CD4-positive, alpha-beta T cell treated with Interferon alpha-2 for 1 hour (primary cell): ENCODE measurements around the gene SLC38A10.
"Not testable (repeated sequence)": the region's sequence is repeated elsewhere in the genome, so short reads cannot be mapped to it uniquely, and the experiment has no call there.

Source experiments
- DNase-seq, 2 donors: peaks; one replicate each; pipeline ENCODE4 v3.0.0-alpha.2; 2020 to 2022

The SLC38A10 gene

GRCh38 chr17:81238815-81239713 is 56.0 kb downstream of the SLC38A10 start, which contains the start of the genes NDUFAF8 and TEPSIN:
TSS of gene NDUFAF8 (plus strand) at chr17:81239318. CDS start at chr17:81239364, 46 bp downstream.
TSS of gene TEPSIN (minus strand) at chr17:81239055. CDS start at chr17:81239033, 22 bp downstream.
- peak; percentile 97 to 98 for DNase-seq

GRCh38 chr17:81238490-81238814 is 56.7 kb downstream of the SLC38A10 start:
- no peak for DNase-seq

GRCh38 chr17:81237591-81238489 is 57.3 kb downstream of the SLC38A10 start:
- DNase-seq: no peak

DNA sequence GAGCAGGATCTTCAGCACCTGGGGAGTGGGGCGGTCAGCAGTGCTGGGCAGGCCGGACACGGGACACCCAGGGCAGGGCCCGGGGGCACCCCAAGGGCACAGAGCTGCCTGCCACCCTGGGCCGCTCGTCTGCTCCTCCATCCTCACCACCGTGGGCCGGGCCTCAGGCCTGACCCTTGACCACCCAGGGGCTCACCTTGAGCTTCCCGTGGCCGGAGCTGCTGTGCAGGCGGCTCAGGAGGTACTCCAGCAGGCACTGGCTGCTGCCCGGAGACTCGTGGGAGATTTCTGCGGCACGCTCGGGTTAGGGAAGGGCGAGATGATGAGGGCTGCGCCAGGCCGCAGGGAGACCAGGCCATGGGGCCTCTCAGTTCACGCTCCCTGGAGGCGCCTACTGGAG is 58.3 kb downstream of the SLC38A10 start:
- DNase-seq: no peak

GRCh38 chr17:81235822-81236740 is 59.0 kb downstream of the SLC38A10 start:
- no peak for DNase-seq

DNA sequence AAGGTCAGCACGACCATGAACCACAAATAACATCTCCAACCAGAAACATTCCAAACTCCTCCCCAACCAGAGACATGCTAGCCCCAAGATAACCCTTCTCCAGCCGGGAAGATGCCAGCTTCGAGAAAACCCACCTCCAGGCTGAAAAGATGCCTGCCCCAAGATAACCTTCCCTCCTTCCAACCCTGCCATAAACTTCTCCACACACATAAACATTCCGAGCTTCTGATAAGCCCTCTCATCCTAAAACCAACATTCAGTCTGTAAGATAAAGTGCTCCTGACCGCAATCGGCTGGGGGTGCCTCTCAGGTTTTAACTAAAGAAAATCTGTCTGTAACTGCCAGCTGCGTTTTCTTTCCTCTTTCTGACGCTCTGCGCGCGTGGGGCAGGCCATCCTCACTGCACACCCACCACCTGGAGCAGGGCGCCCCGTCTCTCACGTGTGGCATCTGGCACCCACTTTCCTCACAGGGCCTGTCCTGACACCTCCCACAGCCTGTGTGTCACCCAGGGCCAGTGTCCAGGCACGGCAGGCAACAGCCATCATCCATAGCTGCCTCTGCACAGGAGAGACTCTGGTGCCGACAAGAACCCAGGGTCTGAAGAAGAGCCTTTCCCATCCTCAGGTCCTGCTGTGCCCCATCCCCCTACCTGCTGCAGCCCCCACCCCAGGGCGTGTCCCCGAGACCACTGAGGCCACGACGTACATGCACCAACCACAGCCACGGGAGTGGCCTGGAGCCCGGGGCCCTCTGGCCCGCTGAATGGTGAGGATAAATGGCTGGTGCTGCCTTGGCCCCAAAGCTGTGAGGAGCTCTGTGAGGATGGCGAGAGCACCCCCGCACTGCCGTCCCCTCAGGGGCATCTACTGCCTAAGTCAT is 59.9 kb downstream of the SLC38A10 start:
- no peak for DNase-seq

- DNase-seq: no peak
Observed at GRCh38 chr17:81234506-81234855, 60.6 kb downstream of the SLC38A10 start.

- DNase-seq: no peak
Observed at GRCh38 chr17:81233811-81234505, 61.1 kb downstream of the SLC38A10 start.

- no peak for DNase-seq
Observed at GRCh38 chr17:81233316-81233715, 61.8 kb downstream of the SLC38A10 start.

GRCh38 chr17:81232616-81233241 is 62.4 kb downstream of the SLC38A10 start:
- no peak for DNase-seq

- no peak for DNase-seq
Observed at GRCh38 chr17:81231766-81232581, 63.1 kb downstream of the SLC38A10 start.

GRCh38 chr17:81231121-81231645 is 63.9 kb downstream of the SLC38A10 start:
- DNase-seq: no peak

GRCh38 chr17:81230043-81230820 is 64.9 kb downstream of the SLC38A10 start:
- no peak for DNase-seq

DNA sequence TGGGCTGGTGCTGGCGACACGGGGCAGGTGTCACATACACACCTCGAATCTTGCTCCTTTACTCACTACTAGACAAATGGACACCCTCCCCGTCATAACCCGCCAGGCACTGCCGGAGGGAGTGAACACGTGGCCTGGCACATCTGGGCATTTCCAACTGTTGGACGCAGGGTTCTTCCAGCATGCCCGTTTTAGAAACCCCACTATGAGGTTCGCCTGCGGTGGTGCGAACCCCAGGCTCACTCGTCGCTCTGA is 65.5 kb downstream of the SLC38A10 start:
- no peak for DNase-seq

- no peak for DNase-seq
Observed at GRCh38 chr17:81228834-81229665, 66.1 kb downstream of the SLC38A10 start.

- DNase-seq: peak in 1 of 2 donors; percentile 22
Observed at GRCh38 chr17:81228420-81228819, 66.7 kb downstream of the SLC38A10 start.

DNA sequence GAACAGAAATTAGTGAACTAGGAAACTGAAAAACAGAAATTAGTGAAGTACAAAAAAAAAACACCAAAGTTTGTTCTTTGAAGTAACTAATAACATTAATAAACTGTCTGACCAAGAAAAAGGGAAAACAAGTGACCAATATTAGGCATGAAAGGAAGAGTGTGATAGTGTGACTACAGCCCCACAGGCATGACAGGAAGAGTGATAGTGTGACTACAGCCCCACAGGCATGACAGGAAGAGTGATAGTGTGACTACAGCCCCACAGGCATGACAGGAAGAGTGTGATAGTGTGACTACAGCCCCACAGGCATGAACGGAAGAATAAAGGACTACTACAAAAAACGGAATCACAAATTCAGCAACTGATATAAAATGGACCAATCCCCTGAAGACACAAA is 67.5 kb downstream of the SLC38A10 start:
- not testable (repeated sequence) for DNase-seq

DNA sequence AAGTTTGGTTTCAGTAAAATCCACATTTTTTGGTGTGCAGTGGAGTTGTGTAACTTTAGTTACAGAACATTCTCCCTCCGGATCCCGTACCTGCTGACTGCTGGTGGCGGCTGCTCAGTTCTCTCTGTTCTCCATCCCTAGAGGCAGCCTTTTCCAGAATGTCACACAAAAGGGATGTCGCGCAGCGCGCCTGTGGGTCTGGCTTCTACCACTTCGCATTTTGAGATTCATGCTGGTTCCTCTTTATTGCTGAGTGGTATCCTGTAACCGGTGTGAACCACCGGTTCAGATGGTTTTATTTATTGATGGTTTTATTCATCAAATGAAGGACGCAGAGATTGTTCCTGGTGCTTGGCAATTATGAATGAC is 71.4 kb downstream of the SLC38A10 start:
- DNase-seq: peak in 1 of 2 donors; percentile 16
